Forelimb muscle (tissue), 1 donor: ENCODE results near the gene CKAP2L. TPM values are rescaled to one million over a fixed set of nuclear protein-coding genes. Genes with fewer than 3 reads are reported as not detected.
"Not testable (repeated sequence)": the region's sequence is repeated elsewhere in the genome, so short reads cannot be mapped to it uniquely, and the experiment has no call there.

Experiments used
- DNase-seq: peaks from one replicate; pipeline ENCODE4 v3.0.0-alpha.2; 2013; ENCODE audit warnings: low read depth
- polyA plus RNA-seq: library from polyadenylated mRNA; unstranded; fragments of 120-200 nt; gene quantifications from one replicate; pipeline ENCODE4 v1.2.1, GENCODE V29; 2013; ENCODE audit not compliant: insufficient read length

Gene CKAP2L
- polyA plus RNA-seq, 1 donor = 6.4 TPM

- DNase-seq = no peak
Observed at GRCh38 chr2:112727276-112728028, 37.0 kb downstream of the CKAP2L start.

GRCh38 chr2:112726487-112727190 lies 37.8 kb downstream of the CKAP2L start:
- DNase-seq = peak; percentile 48

GRCh38 chr2:112725545-112726457 lies 38.6 kb downstream of the CKAP2L start:
- no peak for DNase-seq

GRCh38 chr2:112724591-112725525 lies 39.6 kb downstream of the CKAP2L start:
- no peak for DNase-seq

- DNase-seq = no peak
Observed at GRCh38 chr2:112723995-112724394, 40.4 kb downstream of the CKAP2L start.

- DNase-seq = no peak
Observed at GRCh38 chr2:112723547-112723940, 40.9 kb downstream of the CKAP2L start.

- no peak for DNase-seq
Observed at GRCh38 chr2:112722816-112723546, 41.4 kb downstream of the CKAP2L start.

- DNase-seq = no peak
Observed at GRCh38 chr2:112721819-112722522, 42.4 kb downstream of the CKAP2L start.

- DNase-seq = no peak
Observed at GRCh38 chr2:112720785-112721184, 43.6 kb downstream of the CKAP2L start, which contains the start of gene NT5DC4. Gene NT5DC4, plus strand, starts transcription at chr2:112721020. Its CDS starts 60 bp downstream, at chr2:112721080.

- DNase-seq = no peak
Observed at GRCh38 chr2:112718863-112719370, 45.5 kb downstream of the CKAP2L start.

- DNase-seq = not testable (repeated sequence)
Observed at GRCh38 chr2:112716826-112717352, 47.5 kb downstream of the CKAP2L start.

- not testable (repeated sequence) for DNase-seq
Observed at GRCh38 chr2:112716094-112716493, 48.3 kb downstream of the CKAP2L start.

- DNase-seq = no peak
Observed at GRCh38 chr2:112714836-112715631, 49.4 kb downstream of the CKAP2L start.

- DNase-seq = no peak
Observed at GRCh38 chr2:112714331-112714730, 50.1 kb downstream of the CKAP2L start.

- no peak for DNase-seq
Observed at GRCh38 chr2:112713926-112714325, 50.5 kb downstream of the CKAP2L start.

- DNase-seq = no peak
Observed at GRCh38 chr2:112713585-112713925, 50.9 kb downstream of the CKAP2L start.

GRCh38 chr2:112712903-112713584 lies 51.4 kb downstream of the CKAP2L start:
- no peak for DNase-seq

- no peak for DNase-seq
Observed at GRCh38 chr2:112712465-112712864, 51.9 kb downstream of the CKAP2L start.
